Body of pancreas (tissue), 4 donors: ENCODE measurements around the gene MYADML2. TPM values are rescaled to one million over a fixed set of nuclear protein-coding genes. Genes with fewer than 3 reads are reported as not detected.

Source experiments
- ATAC-seq: fragments of 150-250 bp; one replicate; pipeline ENCODE4 v1.9.1; 2016
- DNase-seq, 4 donors: peaks; one replicate each; pipeline ENCODE4 v3.0.0-alpha.2; 2019
- H3K27ac ChIP-seq, 4 donors: fragments of 200-600 bp; sonication (generic); 1 replicate in 3 of 4; 2 replicates in 1 of 4; pipeline versions ENCODE4 v1.5.1 to v1.6.1; 2016 to 2019; ENCODE audit warnings: mild to moderate bottlenecking in 1 of 4, mixed read lengths in 1 of 4, moderate library complexity in 1 of 4
- H3K27me3 ChIP-seq, 2 donors: fragments of 200-600 bp; sonication (generic); one replicate each; pipeline ENCODE4 v1.6.0; 2016; ENCODE audit warnings: mild to moderate bottlenecking in 1 of 2
- H3K36me3 ChIP-seq, 2 donors: fragments of 200-600 bp; sonication (generic); replicated peaks in 1 of 2; 2 replicates each; pipeline ENCODE4 v1.5.1; 2016; ENCODE audit warnings: low read depth in 2 of 2; ENCODE audit not compliant: insufficient read depth in 1 of 2
- H3K4me1 ChIP-seq: fragments of 200-600 bp; sonication (generic); one replicate; pipeline ENCODE4 v1.6.0; 2016
- H3K4me3 ChIP-seq, 2 donors: fragments of 200-600 bp; sonication (generic); 1 replicate in 1 of 2; 2 replicates in 1 of 2; pipeline ENCODE4 v1.5.1; 2016 to 2019
- H3K9me3 ChIP-seq, 3 donors: fragments of 200-600 bp; sonication (generic); 1 replicate in 2 of 3; 2 replicates in 1 of 3; pipeline ENCODE4 v1.5.1; 2016
- CTCF ChIP-seq, 7 experiments: fragments of 450-650 bp in 4 of 7; fragments of 200-600 bp in 3 of 7; sonication (generic) in 3 of 7; IDR thresholded peaks; one replicate each; pipeline ENCODE4 v1.5.1; 2016 to 2019; ENCODE audit warnings: antibody characterized with exemption in 7 of 7
- POLR2A ChIP-seq, 3 donors: fragments of 450-650 bp; IDR thresholded peaks; one replicate each; pipeline ENCODE4 v1.6.1; 2016; ENCODE audit warnings: antibody characterized with exemption in 3 of 3, mild to moderate bottlenecking in 2 of 3
- WGBS, 2 donors: methylation state at CpG; one replicate each; pipeline ENCODE4 v1.1.5; 2017; 5-methylcytosine and 5-hydroxymethylcytosine counted together
- intact Hi-C: fragments of 100-400 bp; cut with DNase I; formaldehyde crosslinking; loops from one replicate; pipeline ENCODE4 v1.15.1; 2023
- total RNA-seq, 2 donors: library from RNA; depleted of rRNA; stranded (reverse); fragments of >200 nt; gene quantifications; one replicate each; pipeline ENCODE4 v1.1.0, GENCODE V29; 2016

Gene MYADML2
- total RNA-seq, 2 donors from 2014 or later, result not detected

- H3K4me1 ChIP-seq, result peaks cover 20% of the 10 kb centered on the region
- TF ChIP-seq CTCF (IDR thresholded peaks at IDR 0.05), result no peak
- TF ChIP-seq POLR2A (IDR thresholded peaks at IDR 0.05), result no peak
- intact Hi-C loops, result no loop called here
- ATAC-seq, result no peak
- no peaks in the 10 kb centered on the region for H3K36me3 ChIP-seq
- H3K4me3 ChIP-seq, result no peak overlapping the region
- no peaks in the 10 kb centered on the region for H3K9me3 ChIP-seq
- 87 to 89% methylated on average over 12 to 55 of the region's 56 CpGs for WGBS, 2 donors
- no peaks in the 10 kb centered on the region for H3K27me3 ChIP-seq
- peak in 1 of 4 donors; percentile 10 for DNase-seq
- no peak overlapping the region for H3K27ac ChIP-seq
Measured at GRCh38 chr17:81940538-81941483, 6.2 kb downstream of the MYADML2 start.

- intact Hi-C loops, result no loop called here
- DNase-seq (peak in 1 of 4 donors; percentile 20), ATAC-seq (no peak)
Measured at GRCh38 chr17:81939881-81940385, 7.1 kb downstream of the MYADML2 start.

GRCh38 chr17:81939218-81939617 is 7.8 kb downstream of the MYADML2 start:
- no peaks in the 10 kb centered on the region for H3K36me3 ChIP-seq
- no peak for ATAC-seq
- H3K27me3 ChIP-seq, result no peaks in the 10 kb centered on the region
- H3K4me3 ChIP-seq, result no peak overlapping the region
- 75% methylated on average over 14 of the region's 15 CpGs; no CpG with 5 or more reads in 1 of the 2 donors for WGBS, 2 donors
- intact Hi-C loops, result no loop called here
- TF ChIP-seq POLR2A (IDR thresholded peaks at IDR 0.05) (no peak), CTCF (IDR thresholded peaks at IDR 0.05) (no peak)
- no peak overlapping the region for H3K27ac ChIP-seq
- DNase-seq, result no peak
- no peaks in the 10 kb centered on the region for H3K9me3 ChIP-seq
- peaks cover 30% of the 10 kb centered on the region for H3K4me1 ChIP-seq

More at GRCh38 chr17:81939881-81940385, 7.1 kb downstream of the MYADML2 start:
- TF ChIP-seq POLR2A (IDR thresholded peaks at IDR 0.05) (no peak), CTCF (IDR thresholded peaks at IDR 0.05) (no peak)
- no peaks in the 10 kb centered on the region for H3K36me3 ChIP-seq
- H3K27me3 ChIP-seq, result no peaks in the 10 kb centered on the region
- 78 to 81% methylated on average over 15 to 19 of the region's 21 CpGs for WGBS, 2 donors
- no peak overlapping the region for H3K4me3 ChIP-seq
- peaks cover 29% of the 10 kb centered on the region for H3K4me1 ChIP-seq
- H3K27ac ChIP-seq, result no peak overlapping the region
- H3K9me3 ChIP-seq, result no peaks in the 10 kb centered on the region

- TF ChIP-seq POLR2A (IDR thresholded peaks at IDR 0.05), result no peak
- no peak for TF ChIP-seq CTCF (IDR thresholded peaks at IDR 0.05)
Measured at GRCh38 chr17:81935709-81936084, 11.3 kb downstream of the MYADML2 start.

More at GRCh38 chr17:81935709-81936084, 11.3 kb downstream of the MYADML2 start:
- no peak for ATAC-seq
- no peak for DNase-seq
- Histone ChIP-seq H3K27ac (no peak overlapping the region), H3K27me3 (no peaks in the 10 kb centered on the region), H3K36me3 (no peaks in the 10 kb centered on the region), H3K9me3 (no peaks in the 10 kb centered on the region), H3K4me1 (peaks cover 30% of the 10 kb centered on the region), H3K4me3 (peak overlapping the region in 1 of 2 donors; percentile 74)
- intact Hi-C loops, result no loop called here
- WGBS, 2 donors, result 75% methylated on average over 6 of the region's 6 CpGs; no CpG with 5 or more reads in 1 of the 2 donors
